Kidney (tissue), 14 donors: Measurements from ENCODE around the gene RAB39B. TPM values are rescaled to one million over a fixed set of nuclear protein-coding genes. Genes with fewer than 3 reads are reported as not detected.

Experiments
- DNase-seq, 5 donors: peaks; one replicate each; pipeline ENCODE4 v3.0.0-alpha.2; 2013 to 2020
- FAIRE-seq: peaks from 2 replicates; lab custom pipeline; 2012; peaks lifted over from hg19 to GRCh38; lab: Jason Lieb, UNC
- H3K27ac ChIP-seq, 2 donors: one replicate each; pipeline ENCODE4 v1.7.0; 2013; ENCODE audit warnings: low read depth in 2 of 2, low read length in 2 of 2, inconsistent platforms in 1 of 2
- H3K27me3 ChIP-seq: one replicate; pipeline ENCODE4 v1.7.1; 2013; ENCODE audit warnings: low read length, inconsistent platforms; ENCODE audit not compliant: control insufficient read depth, insufficient read depth
- H3K36me3 ChIP-seq, 3 donors: one replicate each; pipeline versions ENCODE4 v1.7.0 to v1.7.1; 2013; ENCODE audit warnings: low read length in 3 of 3, control low read depth in 1 of 3, inconsistent platforms in 1 of 3; ENCODE audit not compliant: insufficient read depth in 3 of 3, control insufficient read depth in 2 of 3
- H3K4me1 ChIP-seq, 3 donors: one replicate each; pipeline versions ENCODE4 v1.7.0 to v1.7.1; 2013; ENCODE audit warnings: low read length in 3 of 3, inconsistent platforms in 1 of 3, low read depth in 1 of 3; ENCODE audit not compliant: control insufficient read depth in 2 of 3, insufficient read depth in 2 of 3
- H3K4me3 ChIP-seq, 3 donors: one replicate each; pipeline versions ENCODE4 v1.7.0 to v1.8.1; 2013; ENCODE audit warnings: low read length in 3 of 3, control low read depth in 1 of 3, inconsistent platforms in 1 of 3
- H3K9ac ChIP-seq, 3 donors: one replicate each; pipeline versions ENCODE4 v1.7.0 to v1.7.1; 2013; ENCODE audit warnings: low read length in 3 of 3, control low read depth in 1 of 3, inconsistent platforms in 1 of 3
- H3K9me3 ChIP-seq, 3 donors: one replicate each; pipeline versions ENCODE4 v1.7.0 to v1.7.1; 2013; ENCODE audit warnings: low read length in 3 of 3, control low read depth in 1 of 3, inconsistent platforms in 1 of 3; ENCODE audit not compliant: control insufficient read depth in 2 of 3, insufficient read depth in 1 of 3
- CTCF ChIP-seq: IDR thresholded peaks from 3 replicates; pipeline ENCODE4 v1.5.1; 2012; ENCODE audit warnings: mild to moderate bottlenecking, moderate library complexity, borderline replicate concordance; ENCODE audit not compliant: insufficient read depth; ENCODE audit errors: extremely low read depth
- intact Hi-C: fragments of 100-400 bp; cut with DNase I; formaldehyde crosslinking; loops from one replicate; pipeline ENCODE4 v1.11.1; 2022
- polyA plus RNA-seq: library from polyadenylated mRNA; stranded (reverse); fragments of 350-450 nt; fragmentation: Illumina TruSeq; extraction: RNeasy Lipid Tissue Mini Kit (QIAGEN cat#74804); gene quantifications from one replicate; pipeline ENCODE4 v1.2.3, GENCODE V29; 2014; ENCODE audit warnings: low read depth, low replicate concordance; ENCODE audit not compliant: insufficient read depth
- total RNA-seq: library from RNA; stranded (reverse); fragmentation: NEBNext Ultra II Directional; extraction: Animal tissue kit (Norgen Biotek cat#: 25700); gene quantifications from one replicate; pipeline ENCODE4 v1.2.1, GENCODE V29; 2021
- donor health status: control.
- donor health status: control.
- donor health status: control.
- donor health status: control.
- donor health status: control.
- donor health status: DM: yes; HTN: yes; CAD: no.
- donor health status: Normal renal cell carcinoma (clear cell type).

Gene RAB39B
- total and polyA plus RNA-seq, 2 donors from 2014 or later = 1.2 to 1.8 TPM

- peak; percentile 92 for FAIRE-seq
Measured at GRCh38 chrX:155216179-155216939, 47.9 kb downstream of the RAB39B start, which contains the start of gene VBP1. Gene VBP1, plus strand, starts transcription at chrX:155216460. Its CDS starts 23 bp downstream, at chrX:155216483.

GRCh38 chrX:155215443-155216178 lies 48.7 kb downstream of the RAB39B start:
- intact Hi-C loops = no loop called here
- no peak for FAIRE-seq

More at GRCh38 chrX:155216179-155216939, 47.9 kb downstream of the RAB39B start, which contains the start of gene VBP1:
- peaks cover 0 to 3% (median 0%) of the 10 kb centered on the region in 3 donors for H3K36me3 ChIP-seq
- H3K4me1 ChIP-seq = peaks cover 0 to 12% (median 5%) of the 10 kb centered on the region in 3 donors
- peak within 1 kb of the TSS; percentile 32 to 83 (median 73) for H3K9ac ChIP-seq
- peak; percentile 94 to 97 (median 95) for DNase-seq
- H3K9me3 ChIP-seq = no peaks in the 10 kb centered on the region
- intact Hi-C loops = no loop called here
- peak within 1 kb of the TSS; percentile 89 to 92 (median 91) for H3K4me3 ChIP-seq
- H3K27me3 ChIP-seq = no peaks in the 10 kb centered on the region
- peak; percentile 47 for TF ChIP-seq CTCF
- peak within 1 kb of the TSS; percentile 86 to 88 for H3K27ac ChIP-seq

GRCh38 chrX:155213731-155214130 lies 50.6 kb downstream of the RAB39B start:
- Histone ChIP-seq H3K4me1 (peaks cover 0 to 12% (median 5%) of the 10 kb centered on the region in 3 donors), H3K9ac (no peak overlapping the region), H3K36me3 (no peaks in the 10 kb centered on the region), H3K27me3 (no peaks in the 10 kb centered on the region), H3K27ac (no peak overlapping the region), H3K9me3 (no peaks in the 10 kb centered on the region), H3K4me3 (no peak overlapping the region)
- intact Hi-C loops = no loop called here
- TF ChIP-seq CTCF = no peak
- DNase-seq (no peak), FAIRE-seq (no peak)

More at GRCh38 chrX:155215443-155216178, 48.7 kb downstream of the RAB39B start:
- Histone ChIP-seq H3K4me1 (peaks cover 0 to 12% (median 5%) of the 10 kb centered on the region in 3 donors), H3K27ac (peak overlapping the region; percentile 20 to 86), H3K27me3 (no peaks in the 10 kb centered on the region), H3K4me3 (peak overlapping the region; percentile 75 to 91 (median 83)), H3K9me3 (no peaks in the 10 kb centered on the region), H3K36me3 (peaks cover 0 to 3% (median 0%) of the 10 kb centered on the region in 3 donors), H3K9ac (peak overlapping the region in 2 of 3 donors; percentile 69 to 71)
- no peak for TF ChIP-seq CTCF
- no peak for DNase-seq
